Osteoblast (primary cell): ENCODE results near the gene ZBTB37. TPM values are rescaled to one million over a fixed set of nuclear protein-coding genes. Genes with fewer than 3 reads are reported as not detected.

Source experiments
- DNase-seq: peaks from one replicate; pipeline ENCODE4 v3.0.0; 2011; ENCODE audit warnings: low spot score, mixed read lengths; ENCODE audit not compliant: insufficient read length; ENCODE audit errors: missing footprints
- H2AFZ ChIP-seq: 2 replicates; pipeline ENCODE4 v1.6.0; 2011; ENCODE audit warnings: mild to moderate bottlenecking, low read length
- H3K27ac ChIP-seq: 2 replicates; pipeline ENCODE4 v1.5.1; 2011; ENCODE audit warnings: mild to moderate bottlenecking, low read depth, low read length, moderate library complexity
- H3K27me3 ChIP-seq: 2 replicates; pipeline ENCODE4 v1.6.0; 2012; ENCODE audit warnings: mild to moderate bottlenecking, control low read depth, inconsistent platforms, low read length, moderate library complexity; ENCODE audit not compliant: insufficient read depth
- H3K36me3 ChIP-seq: 2 replicates; pipeline ENCODE4 v1.5.1; 2011; ENCODE audit warnings: mild to moderate bottlenecking, low read length, control low read depth, moderate library complexity; ENCODE audit not compliant: insufficient read depth
- H3K4me1 ChIP-seq: 2 replicates; pipeline ENCODE4 v1.5.1; 2011; ENCODE audit warnings: mild to moderate bottlenecking, low read length, control low read depth, moderate library complexity; ENCODE audit not compliant: insufficient read depth
- H3K4me2 ChIP-seq: 2 replicates; pipeline ENCODE4 v1.6.0; 2011; ENCODE audit warnings: mild to moderate bottlenecking, low read length; ENCODE audit not compliant: insufficient read depth
- H3K4me3 ChIP-seq: fragments of 200-600 bp; sonication (generic); 3 replicates; pipeline ENCODE4 v1.5.1; 2012; ENCODE audit warnings: mild to moderate bottlenecking, low read length, inconsistent platforms; ENCODE audit not compliant: insufficient read depth
- H3K79me2 ChIP-seq: 2 replicates; pipeline ENCODE4 v1.6.0; 2012; ENCODE audit warnings: mild to moderate bottlenecking, low read length, control low read depth, inconsistent platforms; ENCODE audit not compliant: insufficient read depth
- H3K9me3 ChIP-seq: 2 replicates; pipeline ENCODE4 v1.5.1; 2011; ENCODE audit warnings: low read depth, low read length, control low read depth
- H4K20me1 ChIP-seq: 2 replicates; pipeline ENCODE4 v1.6.0; 2012; ENCODE audit warnings: mild to moderate bottlenecking, low read length, control low read depth; ENCODE audit not compliant: insufficient read depth
- CTCF ChIP-seq: IDR thresholded peaks from 2 replicates; pipeline ENCODE4 v1.5.1; 2011; ENCODE audit warnings: mild to moderate bottlenecking, low read depth, low read length, moderate library complexity; ENCODE audit errors: extremely low read depth
- total RNA-seq: library from RNA; depleted of rRNA; stranded (reverse); fragments of >200 nt; gene quantifications from 2 replicates; pipeline ENCODE4 v1.2.3, GENCODE V29; 2012

The ZBTB37 gene
- total RNA-seq, 1 donor = 10.5 TPM

DNA sequence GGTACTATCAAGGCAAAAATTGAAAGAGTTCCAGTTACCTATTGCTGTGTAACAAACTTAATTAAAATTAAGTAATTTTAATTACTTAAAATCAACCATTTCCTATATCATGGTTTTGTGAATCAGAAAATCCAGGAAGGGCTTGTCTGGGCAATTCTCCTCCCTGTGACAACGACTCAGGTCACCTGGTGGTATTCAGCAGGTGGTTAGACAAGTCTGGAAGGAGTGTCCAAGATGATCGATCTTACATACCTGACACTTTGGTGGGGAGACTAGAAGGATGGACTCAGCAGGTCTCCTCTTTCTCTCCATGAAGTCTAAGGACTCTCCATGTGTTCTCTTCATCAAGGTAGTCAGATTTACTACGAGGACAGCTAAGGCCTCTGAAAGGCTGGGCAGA is 26.0 kb downstream of the ZBTB37 start:
- no peak overlapping the region for H2AFZ ChIP-seq

DNA sequence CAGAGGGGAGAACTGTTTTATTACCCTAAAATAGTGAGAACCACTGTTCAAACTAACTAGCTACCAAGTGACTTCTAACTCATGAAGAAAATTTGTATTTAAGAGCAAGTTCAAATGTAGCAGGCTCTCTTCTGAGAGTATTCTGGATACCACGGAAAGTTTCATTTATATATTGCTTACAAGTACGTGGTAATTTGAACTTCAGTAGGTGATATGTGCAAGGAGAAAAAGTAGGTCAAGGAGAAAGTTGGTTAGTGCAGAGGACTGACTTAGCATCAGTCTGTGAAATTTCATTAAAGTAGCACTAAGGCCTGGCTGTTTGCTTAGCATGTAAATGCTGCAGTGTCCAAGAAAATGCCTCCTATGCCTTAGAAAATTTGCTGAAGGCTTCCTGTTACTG is 32.2 kb downstream of the ZBTB37 start:
- DNase-seq = no peak
- Histone ChIP-seq H3K4me1 (no peaks in the 10 kb centered on the region), H4K20me1 (no peaks in the 10 kb centered on the region), H3K79me2 (peaks cover 3% of the 10 kb centered on the region), H3K27me3 (no peaks in the 10 kb centered on the region), H3K4me3 (no peak overlapping the region), H3K9me3 (no peaks in the 10 kb centered on the region), H3K36me3 (no peaks in the 10 kb centered on the region), H2AFZ (no peak overlapping the region), H3K4me2 (no peak overlapping the region), H3K27ac (no peak overlapping the region)
- TF ChIP-seq CTCF = no peak

More for the DNA sequence above, 26.0 kb downstream of the ZBTB37 start:
- Histone ChIP-seq H3K79me2 (peaks cover 3% of the 10 kb centered on the region), H3K36me3 (no peaks in the 10 kb centered on the region), H3K9me3 (no peaks in the 10 kb centered on the region), H3K27me3 (no peaks in the 10 kb centered on the region), H3K27ac (no peak overlapping the region), H3K4me1 (no peaks in the 10 kb centered on the region), H4K20me1 (no peaks in the 10 kb centered on the region), H3K4me3 (no peak overlapping the region), H3K4me2 (no peak overlapping the region)
- TF ChIP-seq CTCF = no peak
- no peak for DNase-seq

GRCh38 chr1:173900992-173901391 is 32.8 kb downstream of the ZBTB37 start:
- no peaks in the 10 kb centered on the region for H4K20me1 ChIP-seq
- no peak for TF ChIP-seq CTCF
- no peak overlapping the region for H3K4me3 ChIP-seq

GRCh38 chr1:173903827-173904531 is 35.8 kb downstream of the ZBTB37 start:
- no peak overlapping the region for H3K4me2 ChIP-seq
- H2AFZ ChIP-seq = no peak overlapping the region
- H4K20me1 ChIP-seq = no peaks in the 10 kb centered on the region
- no peaks in the 10 kb centered on the region for H3K4me1 ChIP-seq
- H3K4me3 ChIP-seq = no peak overlapping the region
- H3K27me3 ChIP-seq = no peaks in the 10 kb centered on the region
- TF ChIP-seq CTCF = no peak
- DNase-seq = no peak
- H3K79me2 ChIP-seq = no peaks in the 10 kb centered on the region
- H3K9me3 ChIP-seq = no peaks in the 10 kb centered on the region
- H3K27ac ChIP-seq = no peak overlapping the region
- H3K36me3 ChIP-seq = no peaks in the 10 kb centered on the region

More at GRCh38 chr1:173900992-173901391, 32.8 kb downstream of the ZBTB37 start:
- Histone ChIP-seq H3K4me1 (no peaks in the 10 kb centered on the region), H3K27me3 (no peaks in the 10 kb centered on the region), H2AFZ (no peak overlapping the region), H3K79me2 (peaks cover 3% of the 10 kb centered on the region), H3K36me3 (no peaks in the 10 kb centered on the region), H3K27ac (no peak overlapping the region), H3K4me2 (no peak overlapping the region), H3K9me3 (no peaks in the 10 kb centered on the region)
- DNase-seq = no peak
